H1 (cell line): Measurements from ENCODE around the gene ILK. TPM values are rescaled to one million over a fixed set of nuclear protein-coding genes. Genes with fewer than 3 reads are reported as not detected.

ENCODE experiments used
- CTCF ChIA-PET: fragments of 300-600 bp; sonication (Branson Sonifier 250); formaldehyde crosslinking; loops from one replicate; lab custom pipeline; 2021; ENCODE audit not compliant: partially characterized antibody; lab: Charles Lee
- POLR2A ChIA-PET: fragments of 300-600 bp; sonication (Branson Sonifier 250); formaldehyde crosslinking; loops from one replicate; lab custom pipeline; 2021; ENCODE audit warnings: inconsistent platforms; ENCODE audit not compliant: partially characterized antibody; lab: Charles Lee
- DNase-seq, 2 experiments: peaks; one replicate each; pipeline versions ENCODE4 v3.0.0 to v3.0.0-alpha.2; 2010 to 2022; ENCODE audit warnings: low spot score in 2 of 2, low read depth in 1 of 2, mixed read lengths in 1 of 2
- FAIRE-seq: peaks from 2 replicates; lab custom pipeline; 2011; peaks lifted over from hg19 to GRCh38; lab: Jason Lieb, UNC
- H2AFZ ChIP-seq: 2 replicates; pipeline ENCODE4 v1.8.1; 2012; ENCODE audit warnings: low read length, inconsistent platforms
- H2AK5ac ChIP-seq: 2 replicates; pipeline ENCODE4 v1.6.1; 2013; ENCODE audit warnings: low read depth, low read length
- H2BK120ac ChIP-seq: replicated peaks from 2 replicates; pipeline ENCODE3; 2013; ENCODE audit warnings: low read depth, low read length, inconsistent platforms
- H2BK12ac ChIP-seq: 2 replicates; pipeline ENCODE4 v1.6.1; 2013; ENCODE audit warnings: low read depth, low read length
- H2BK15ac ChIP-seq: 2 replicates; pipeline ENCODE4 v1.6.1; 2013; ENCODE audit warnings: low read length
- H2BK20ac ChIP-seq: 2 replicates; pipeline ENCODE4 v1.6.1; 2013; ENCODE audit warnings: low read length
- H2BK5ac ChIP-seq: 2 replicates; pipeline ENCODE4 v1.6.1; 2013; ENCODE audit warnings: low read depth, low read length
- H3K14ac ChIP-seq: 2 replicates; pipeline ENCODE4 v1.6.1; 2013; ENCODE audit warnings: inconsistent platforms; ENCODE audit not compliant: insufficient read length
- H3K18ac ChIP-seq: 2 replicates; pipeline ENCODE4 v1.6.1; 2013; ENCODE audit warnings: low read length; ENCODE audit errors: extremely low read depth
- H3K23ac ChIP-seq: 2 replicates; pipeline ENCODE4 v1.6.1; 2013; ENCODE audit warnings: inconsistent platforms; ENCODE audit not compliant: insufficient read length
- H3K23me2 ChIP-seq: 2 replicates; pipeline ENCODE4 v1.6.1; 2013; ENCODE audit warnings: low read depth, low read length
- H3K27ac ChIP-seq: 2 replicates; pipeline ENCODE4 v1.6.1; 2011; ENCODE audit warnings: low read depth, low read length, inconsistent platforms
- H3K27me3 ChIP-seq, 4 experiments: replicated peaks in 1 of 4; 1 replicate in 1 of 4; 2 replicates in 3 of 4; pipeline versions ENCODE4 v1.6.1 to v1.8.1; 2011 to 2013; ENCODE audit warnings: low read length in 3 of 4, mild to moderate bottlenecking in 3 of 4, inconsistent platforms in 2 of 4, mixed read lengths in 2 of 4, moderate library complexity in 1 of 4; ENCODE audit not compliant: control insufficient read depth in 3 of 4, insufficient read depth in 3 of 4; ENCODE audit errors: extremely low read depth in 1 of 4
- H3K36me3 ChIP-seq, 4 experiments: 2 replicates each; pipeline versions ENCODE4 v1.6.1 to v1.8.1; 2011 to 2013; ENCODE audit warnings: mild to moderate bottlenecking in 4 of 4, low read length in 3 of 4, moderate library complexity in 2 of 4, control low read depth in 1 of 4, inconsistent platforms in 1 of 4; ENCODE audit not compliant: insufficient read depth in 4 of 4, control insufficient read depth in 2 of 4
- H3K4ac ChIP-seq: replicated peaks from 2 replicates; pipeline ENCODE3; 2013; ENCODE audit warnings: low read length, low read depth, mixed read lengths, inconsistent platforms; ENCODE audit not compliant: insufficient read length
- H3K4me1 ChIP-seq, 4 experiments: replicated peaks in 1 of 4; 1 replicate in 1 of 4; 2 replicates in 3 of 4; pipeline versions ENCODE4 v1.6.1 to v1.8.1; 2011 to 2013; ENCODE audit warnings: low read length in 3 of 4, inconsistent platforms in 2 of 4, mixed read lengths in 1 of 4; ENCODE audit not compliant: insufficient read depth in 4 of 4, control insufficient read depth in 3 of 4
- H3K4me2 ChIP-seq, 2 experiments: 2 replicates each; pipeline versions ENCODE4 v1.6.1 to v1.8.1; 2011 to 2013; ENCODE audit warnings: low read depth in 2 of 2, low read length in 2 of 2, control low read depth in 1 of 2, inconsistent platforms in 1 of 2, mild to moderate bottlenecking in 1 of 2; ENCODE audit not compliant: insufficient read depth in 1 of 2
- H3K4me3 ChIP-seq, 4 experiments: fragments of 200-600, 300-600 bp in 1 of 4; sonication (generic), shearing (Covaris generic), sonication (Bioruptor Twin) in 1 of 4; 2 replicates each; pipeline versions ENCODE4 v1.5.1 to v1.8.1; 2011 to 2016; ENCODE audit warnings: low read length in 4 of 4, low read depth in 3 of 4, control low read depth in 2 of 4, inconsistent platforms in 2 of 4, mild to moderate bottlenecking in 2 of 4, mixed read lengths in 1 of 4, moderate library complexity in 1 of 4; ENCODE audit not compliant: insufficient read depth in 2 of 4; ENCODE audit errors: extremely low read depth in 1 of 4
- H3K56ac ChIP-seq: replicated peaks from 2 replicates; pipeline ENCODE3; 2013; ENCODE audit warnings: low read depth, mild to moderate bottlenecking, mixed read lengths, low read length, inconsistent platforms; ENCODE audit not compliant: insufficient read length
- H3K79me1 ChIP-seq: 2 replicates; pipeline ENCODE4 v1.6.1; 2013; ENCODE audit warnings: low read depth, low read length, control low read depth
- H3K79me2 ChIP-seq, 2 experiments: 2 replicates each; pipeline versions ENCODE4 v1.6.1 to v1.8.1; 2012 to 2013; ENCODE audit warnings: low read length in 2 of 2, mild to moderate bottlenecking in 2 of 2, inconsistent platforms in 1 of 2; ENCODE audit not compliant: insufficient read depth in 2 of 2, control insufficient read depth in 1 of 2
- H3K9ac ChIP-seq, 4 experiments: replicated peaks in 1 of 4; 1 replicate in 1 of 4; 2 replicates in 3 of 4; pipeline versions ENCODE4 v1.6.1 to v1.8.1; 2011 to 2013; ENCODE audit warnings: low read depth in 3 of 4, low read length in 3 of 4, control low read depth in 2 of 4, mild to moderate bottlenecking in 2 of 4, moderate library complexity in 2 of 4, inconsistent platforms in 1 of 4; ENCODE audit errors: extremely low read depth in 1 of 4
- H3K9me3 ChIP-seq, 2 experiments: 2 replicates each; pipeline versions ENCODE4 v1.6.1 to v1.8.1; 2012 to 2013; ENCODE audit warnings: mild to moderate bottlenecking in 2 of 2, moderate library complexity in 2 of 2, control low read depth in 1 of 2, inconsistent platforms in 1 of 2, low read depth in 1 of 2, low read length in 1 of 2, mixed read lengths in 1 of 2; ENCODE audit not compliant: insufficient read depth in 2 of 2
- H4K20me1 ChIP-seq, 2 experiments: replicated peaks in 1 of 2; 2 replicates each; pipeline versions ENCODE3 to v1.8.1; 2011 to 2013; ENCODE audit warnings: inconsistent platforms in 2 of 2, low read length in 2 of 2, mild to moderate bottlenecking in 1 of 2; ENCODE audit not compliant: insufficient read depth in 2 of 2, control insufficient read depth in 1 of 2
- H4K5ac ChIP-seq: 2 replicates; pipeline ENCODE4 v1.6.1; 2013; ENCODE audit warnings: low read length, low read depth, mixed read lengths, inconsistent platforms; ENCODE audit not compliant: insufficient read length
- H4K8ac ChIP-seq: 2 replicates; pipeline ENCODE4 v1.8.0; 2013; ENCODE audit warnings: mild to moderate bottlenecking, moderate library complexity, low read length, inconsistent platforms; ENCODE audit not compliant: insufficient read depth; ENCODE audit errors: extremely low read depth
- H4K91ac ChIP-seq: replicated peaks from 2 replicates; pipeline ENCODE3; 2013; ENCODE audit warnings: low read length, mixed read lengths, inconsistent platforms; ENCODE audit not compliant: insufficient read length
- BCL11A ChIP-seq, 2 experiments: IDR thresholded peaks; one replicate each; pipeline ENCODE4 v1.6.1; 2011; ENCODE audit warnings: low read depth in 2 of 2, low read length in 2 of 2, mild to moderate bottlenecking in 2 of 2
- CBX8 ChIP-seq: fragments of 300-800, 300-1000 bp; sonication (generic); IDR thresholded peaks from 2 replicates; pipeline ENCODE4 v1.7.1; 2016; ENCODE audit warnings: low read depth, low read length, borderline replicate concordance
- GABPA ChIP-seq: IDR thresholded peaks from 2 replicates; pipeline ENCODE4 v1.6.1; 2011; ENCODE audit warnings: mild to moderate bottlenecking, low read length, moderate library complexity, borderline replicate concordance; ENCODE audit not compliant: insufficient read depth
- HDAC6 ChIP-seq: IDR thresholded peaks from one replicate; pipeline ENCODE4 v1.7.1; 2012; ENCODE audit warnings: low read depth, mild to moderate bottlenecking, inconsistent platforms, low read length, moderate library complexity
- MAFK ChIP-seq: IDR thresholded peaks from 2 replicates; pipeline ENCODE4 v1.6.1; 2012; ENCODE audit warnings: low read depth, mild to moderate bottlenecking, improper control_type of control experiment, low read length
- NRF1 ChIP-seq: IDR thresholded peaks from 2 replicates; pipeline ENCODE4 v1.6.1; 2011; ENCODE audit warnings: mild to moderate bottlenecking, low read depth, low read length, improper control_type of control experiment
- PHF8 ChIP-seq: fragments of 200-600 bp; sonication (generic); conservative IDR thresholded peaks from 2 replicates; pipeline ENCODE4 v1.7.1; 2012; ENCODE audit warnings: low read depth, mild to moderate bottlenecking, inconsistent platforms, low read length, moderate library complexity
- POLR2A ChIP-seq, 2 experiments: IDR thresholded peaks; 1 replicate in 1 of 2; 2 replicates in 1 of 2; pipeline ENCODE4 v1.6.1; 2011; ENCODE audit warnings: low read depth in 2 of 2, low read length in 2 of 2, mild to moderate bottlenecking in 2 of 2; ENCODE audit errors: control extremely low read depth in 1 of 2
- SP4 ChIP-seq: IDR thresholded peaks from 2 replicates; pipeline ENCODE4 v1.6.1; 2012; ENCODE audit warnings: low read length, inconsistent platforms
- SRF ChIP-seq: IDR thresholded peaks from 2 replicates; pipeline ENCODE4 v1.6.1; 2011; ENCODE audit warnings: mild to moderate bottlenecking, low read depth, low read length, moderate library complexity
- WGBS, 2 experiments: shearing (Covaris generic) in 1 of 2; methylation state at CpG; one replicate each; pipeline versions ENCODE4 v1.1.6 to v1.1.7; 2013 to 2015; ENCODE audit warnings: low lambda C conversion rate in 2 of 2, mixed read lengths in 2 of 2, inconsistent platforms in 1 of 2, low coverage in 1 of 2, missing lambda C conversion rate in 1 of 2; ENCODE audit not compliant: insufficient replicate concordance in 2 of 2, insufficient coverage in 1 of 2, insufficient read length in 1 of 2; ENCODE audit errors: extremely low coverage in 1 of 2, missing lambda C conversion rate in 1 of 2; 5-methylcytosine and 5-hydroxymethylcytosine counted together
- polyA plus RNA-seq, 7 experiments: library from polyadenylated mRNA; depleted of rRNA in 3 of 7; stranded (reverse) in 5 of 7; unstranded in 2 of 7; fragments of >200 nt in 5 of 7; fragments of 200-250 nt in 2 of 7; gene quantifications; 1 replicate in 5 of 7; 2 replicates in 1 of 7; 4 replicates in 1 of 7; pipeline versions ENCODE4 v1.2.1 to v1.2.3, GENCODE V29; 2011 to 2013; ENCODE audit warnings: missing spikeins in 2 of 7, mixed read lengths in 2 of 7
- total RNA-seq: library from RNA; stranded (reverse); fragmentation: NEBNext Ultra II Directional; extraction: Animal tissue kit (Norgen Biotek cat#: 25700); gene quantifications from 2 replicates; pipeline ENCODE4 v1.2.1, GENCODE V29; 2021
- TF ChIP-seq, protein P1 (sequence below): IDR thresholded peaks from 2 replicates; pipeline ENCODE4 v1.6.1; 2012; ENCODE audit warnings: inconsistent platforms
- TF ChIP-seq, protein P2 (sequence below): IDR thresholded peaks from 2 replicates; pipeline ENCODE4 v1.6.1; 2011; ENCODE audit warnings: low read depth, mild to moderate bottlenecking, low read length; ENCODE audit not compliant: insufficient read depth

The ILK gene
- total and polyA plus RNA-seq, 2 of the 8 experiments (the other 6 are each of a cell fraction or from before 2014, with no cell fraction given) = 91.4 to 132 TPM

DNA sequence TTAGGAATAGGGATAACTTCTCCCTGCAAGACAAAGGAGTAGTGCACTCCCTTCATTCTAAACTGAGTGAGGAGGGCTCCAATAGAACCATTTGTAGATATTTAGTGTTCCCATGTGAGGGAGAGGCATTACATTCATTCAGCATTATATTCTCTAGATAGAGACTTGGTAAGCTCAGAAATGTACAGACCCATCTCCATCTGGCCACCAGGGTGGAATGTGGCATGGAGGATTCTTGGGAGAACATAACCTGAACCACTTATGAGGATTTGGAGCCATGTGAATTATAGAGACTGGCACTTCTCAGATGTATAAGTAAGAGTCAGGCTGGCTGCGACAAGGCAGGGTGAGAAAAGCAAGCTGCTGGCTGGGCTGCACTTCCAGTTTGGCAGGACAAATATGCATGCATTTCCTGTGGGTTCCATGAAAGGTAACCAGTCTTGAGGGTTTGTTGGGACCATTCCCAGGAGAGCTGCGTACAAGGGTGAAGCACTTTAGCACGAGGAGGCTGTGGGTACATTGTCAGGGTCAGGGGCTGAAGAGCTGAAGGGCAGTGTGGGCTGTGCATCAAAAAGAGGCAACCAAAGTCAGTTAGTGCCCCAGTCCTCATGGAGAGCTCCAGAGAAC, 9.3 kb upstream of the ILK start:
- no peak overlapping the region for H4K8ac ChIP-seq
- ChIA-PET CTCF (interaction anchor here (0.9 to 3.8 kb wide), 17 partner anchors 7 to 215 kb away, joined by 3 to 26 read pairs (median 4); partner anchors contain the start of gene RRP8), POLR2A (interaction anchor here (1.0 to 4.8 kb wide), 5 partner anchors 9 to 18 kb away, joined by 3 to 22 read pairs (median 6); partner anchors contain the start of genes ILK, RRP8 and TAF10)
- no peak overlapping the region for H3K56ac ChIP-seq
- H2AK5ac ChIP-seq = no peak overlapping the region
- H2BK15ac ChIP-seq = no peak overlapping the region
- FAIRE-seq (no peak), DNase-seq (peak in 1 of 2 experiments; percentile 32)
- no peak overlapping the region for H3K23ac ChIP-seq
- H2BK20ac ChIP-seq = no peak overlapping the region
- peaks cover 0 to 10% (median 1%) of the 10 kb centered on the region in 4 experiments; a peak in 3 of 8 replicates for H3K36me3 ChIP-seq
- H3K4me1 ChIP-seq = no peaks in the 10 kb centered on the region
- H3K4ac ChIP-seq = no peak overlapping the region
- no peak overlapping the region for H3K14ac ChIP-seq
- H3K27ac ChIP-seq = no peak overlapping the region
- no peak overlapping the region for H2BK120ac ChIP-seq
- WGBS, 2 experiments = 95% methylated on average over 3 of the region's 3 CpGs; no CpG with 5 or more reads in 1 of the 2 experiments
- H2AFZ ChIP-seq = no peak overlapping the region
- no peak overlapping the region for H4K91ac ChIP-seq
- H3K27me3 ChIP-seq = no peaks in the 10 kb centered on the region
- no peak overlapping the region for H3K4me2 ChIP-seq
- no peak overlapping the region; the same call in 1 of the 2 replicates for H2BK5ac ChIP-seq
- H3K18ac ChIP-seq = no peak overlapping the region
- H3K9me3 ChIP-seq = no peaks in the 10 kb centered on the region
- H4K5ac ChIP-seq = no peak overlapping the region
- H3K79me1 ChIP-seq = no peaks in the 10 kb centered on the region; the same call in 1 of the 2 replicates
- no peaks in the 10 kb centered on the region for H3K79me2 ChIP-seq
- H3K23me2 ChIP-seq = no peaks in the 10 kb centered on the region; the same call in 1 of the 2 replicates
- peaks cover 0 to 4% of the 10 kb centered on the region in 2 experiments for H4K20me1 ChIP-seq
- H3K4me3 ChIP-seq = no peak overlapping the region
- 0 out of 2 replicates have a peak overlapping the region, but pooled peaks have one; percentile 60 for H2BK12ac ChIP-seq
- no peak overlapping the region for H3K9ac ChIP-seq
- TF ChIP-seq, protein P1, sequence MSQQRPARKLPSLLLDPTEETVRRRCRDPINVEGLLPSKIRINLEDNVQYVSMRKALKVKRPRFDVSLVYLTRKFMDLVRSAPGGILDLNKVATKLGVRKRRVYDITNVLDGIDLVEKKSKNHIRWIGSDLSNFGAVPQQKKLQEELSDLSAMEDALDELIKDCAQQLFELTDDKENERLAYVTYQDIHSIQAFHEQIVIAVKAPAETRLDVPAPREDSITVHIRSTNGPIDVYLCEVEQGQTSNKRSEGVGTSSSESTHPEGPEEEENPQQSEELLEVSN = no peak
- TF ChIP-seq MAFK (no peak), CBX8 (no peak), SP4 (no peak), HDAC6 (no peak), GABPA (no peak), POLR2A (IDR thresholded peaks at IDR 0.05; ENCODE audit: control extremely low read depth in 1 of 2, low read depth in 2 of 2, low read length in 2 of 2) (no peak), NRF1 (no peak), BCL11A (IDR thresholded peaks at IDR 0.05; ENCODE audit: low read depth in 2 of 2, low read length in 2 of 2) (no peak), SRF (no peak), PHF8 (no peak)
- TF ChIP-seq, protein P2, sequence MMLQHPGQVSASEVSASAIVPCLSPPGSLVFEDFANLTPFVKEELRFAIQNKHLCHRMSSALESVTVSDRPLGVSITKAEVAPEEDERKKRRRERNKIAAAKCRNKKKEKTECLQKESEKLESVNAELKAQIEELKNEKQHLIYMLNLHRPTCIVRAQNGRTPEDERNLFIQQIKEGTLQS = no peak
